Measurements from ENCODE around the gene PCYT2.

The PCYT2 gene

DNA sequence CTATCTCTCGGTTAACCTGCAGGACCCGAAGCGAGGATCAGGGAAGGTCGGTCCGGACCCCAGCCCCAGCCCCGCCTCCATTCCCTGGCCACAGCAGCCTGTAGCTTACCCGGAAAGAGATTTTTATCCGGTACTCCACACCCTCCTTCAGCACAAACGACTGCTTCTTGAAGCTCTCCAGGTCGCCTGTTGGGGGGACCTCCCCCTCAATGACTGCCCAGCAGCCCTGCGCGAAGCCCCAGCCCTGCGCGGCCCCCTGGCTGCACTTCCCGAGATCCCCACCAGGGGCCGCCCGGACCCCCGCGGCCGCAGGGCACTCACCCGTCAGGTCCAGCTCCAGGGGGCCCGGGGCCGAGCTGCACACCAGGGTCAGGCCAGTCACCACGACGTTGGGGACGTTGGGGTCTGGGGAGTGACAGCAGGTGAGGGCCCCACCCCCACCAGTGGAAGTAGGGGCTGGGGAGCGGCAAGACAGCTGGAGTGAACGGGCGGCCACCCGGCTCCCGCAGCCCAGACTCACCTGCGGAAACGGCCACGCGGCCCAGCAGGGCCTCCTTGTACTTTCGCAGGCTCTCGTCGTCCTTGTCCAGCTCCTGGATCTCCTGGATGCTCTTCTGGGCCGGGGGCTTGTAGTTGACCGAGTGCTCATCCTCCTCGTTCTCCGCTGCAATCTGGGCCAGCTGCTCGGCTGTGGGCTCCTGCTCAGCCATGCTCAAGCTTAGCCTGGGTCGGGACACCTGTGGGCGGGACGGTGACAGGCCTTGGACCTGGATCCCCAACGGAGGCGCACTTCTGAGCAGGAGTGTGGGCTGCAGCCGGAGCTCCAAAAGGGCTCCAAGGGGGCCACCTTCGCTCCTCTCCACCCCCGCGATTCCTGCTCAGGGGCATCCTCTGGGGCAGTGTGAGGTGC, 41.7 kb downstream of the PCYT2 start:
- no peak for DNase-seq

DNA sequence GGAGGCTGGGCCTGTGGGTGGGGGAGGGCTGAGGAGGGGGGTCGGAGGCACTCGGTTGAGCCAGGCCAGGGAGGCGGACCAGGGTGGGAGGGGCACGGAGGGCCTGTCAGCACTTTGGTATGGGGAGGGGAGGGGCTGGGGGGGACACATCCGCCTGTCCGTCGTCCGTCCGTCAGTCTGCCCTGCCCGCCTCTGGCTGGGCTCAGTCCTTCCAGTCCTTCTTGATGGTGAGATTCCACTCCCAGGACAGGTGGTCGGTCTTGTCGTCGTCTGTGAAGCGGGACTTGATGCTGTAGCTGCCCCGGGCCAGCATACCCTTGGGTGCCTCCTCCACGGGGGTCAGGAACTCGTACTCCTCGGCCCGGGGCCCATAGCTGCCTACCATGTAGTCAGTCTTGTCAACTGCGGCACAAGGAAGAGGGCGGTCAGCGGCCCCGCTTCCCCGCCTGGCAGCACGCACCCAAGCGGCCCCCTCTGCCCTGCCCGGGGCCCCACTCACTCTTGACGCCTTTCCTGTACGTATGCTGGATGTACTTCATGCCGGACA, 42.5 kb downstream of the PCYT2 start:
- no peak for DNase-seq

DNA sequence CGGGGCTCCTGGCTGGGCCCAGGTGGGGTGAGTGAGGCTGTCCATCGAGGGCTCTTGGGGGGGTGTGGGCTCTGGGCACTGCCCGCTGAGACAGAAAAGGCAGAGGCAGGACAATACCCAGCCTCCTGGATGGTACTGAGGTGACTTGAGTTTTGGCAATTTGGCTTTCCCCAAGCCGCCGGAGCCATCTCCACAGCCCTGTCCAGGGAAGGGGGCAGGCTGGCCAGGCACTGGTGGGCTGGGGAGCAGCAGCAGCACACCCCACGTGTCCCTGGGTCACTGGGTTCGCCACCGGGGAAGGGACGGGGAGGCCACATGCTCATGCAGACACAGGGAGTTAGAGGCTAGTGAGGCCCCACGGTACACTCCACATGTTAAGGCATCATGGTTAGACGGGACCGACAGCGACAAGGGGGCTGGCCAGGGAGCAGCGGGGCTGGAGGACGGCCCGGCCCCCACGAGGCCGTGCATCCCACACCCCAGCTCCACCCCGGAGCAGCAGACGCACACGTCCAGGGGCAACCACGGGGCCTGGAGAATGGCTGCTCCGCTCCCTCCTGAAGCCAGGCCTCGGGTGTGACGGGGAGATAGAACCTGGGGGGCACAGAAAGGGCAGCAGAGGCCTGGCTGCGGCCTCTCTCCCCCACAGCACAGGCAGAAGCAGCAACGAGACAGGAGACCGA, 43.1 kb downstream of the PCYT2 start:
- no peak for DNase-seq

DNA sequence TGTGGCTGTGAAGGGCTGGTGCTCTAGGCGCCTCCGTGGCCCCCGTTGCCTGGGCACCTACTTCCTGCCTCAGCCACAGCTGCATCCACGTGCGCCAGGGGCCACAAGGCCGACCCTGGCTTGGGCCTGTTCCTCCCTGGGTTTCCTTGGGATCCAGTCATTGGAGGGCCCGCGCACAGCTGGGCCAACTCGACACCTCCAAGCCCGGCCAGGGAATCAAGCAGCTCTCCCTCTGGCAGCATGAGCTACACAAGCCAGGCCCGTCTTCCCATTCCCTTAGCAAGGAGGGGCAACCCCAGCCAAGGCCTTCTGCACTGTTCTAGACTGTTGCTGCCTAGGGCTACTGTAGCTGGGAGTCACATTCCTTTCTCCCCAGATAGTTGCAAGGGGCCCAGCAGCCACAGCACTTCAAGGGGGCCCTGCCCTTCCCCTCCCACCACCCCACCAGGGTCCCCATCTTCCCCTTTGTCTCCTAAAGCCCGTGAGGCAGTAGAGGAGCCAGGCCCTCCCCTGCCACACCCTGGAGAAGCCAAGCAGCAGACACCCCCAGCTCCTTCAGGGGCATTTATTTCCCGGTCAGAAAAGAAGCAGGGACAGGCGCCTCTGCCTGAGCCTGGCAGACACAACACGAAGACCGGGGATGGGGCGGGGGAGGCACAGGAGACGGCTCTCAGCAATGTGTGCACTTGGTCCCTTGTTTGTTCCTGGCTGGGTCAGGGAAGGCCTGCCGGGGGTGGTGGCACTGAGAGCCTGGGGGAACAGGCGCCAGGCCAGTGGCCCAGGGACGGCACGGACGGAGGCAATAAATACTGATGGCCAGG, 43.8 kb downstream of the PCYT2 start:
- DNase-seq: peak; percentile 42

DNA sequence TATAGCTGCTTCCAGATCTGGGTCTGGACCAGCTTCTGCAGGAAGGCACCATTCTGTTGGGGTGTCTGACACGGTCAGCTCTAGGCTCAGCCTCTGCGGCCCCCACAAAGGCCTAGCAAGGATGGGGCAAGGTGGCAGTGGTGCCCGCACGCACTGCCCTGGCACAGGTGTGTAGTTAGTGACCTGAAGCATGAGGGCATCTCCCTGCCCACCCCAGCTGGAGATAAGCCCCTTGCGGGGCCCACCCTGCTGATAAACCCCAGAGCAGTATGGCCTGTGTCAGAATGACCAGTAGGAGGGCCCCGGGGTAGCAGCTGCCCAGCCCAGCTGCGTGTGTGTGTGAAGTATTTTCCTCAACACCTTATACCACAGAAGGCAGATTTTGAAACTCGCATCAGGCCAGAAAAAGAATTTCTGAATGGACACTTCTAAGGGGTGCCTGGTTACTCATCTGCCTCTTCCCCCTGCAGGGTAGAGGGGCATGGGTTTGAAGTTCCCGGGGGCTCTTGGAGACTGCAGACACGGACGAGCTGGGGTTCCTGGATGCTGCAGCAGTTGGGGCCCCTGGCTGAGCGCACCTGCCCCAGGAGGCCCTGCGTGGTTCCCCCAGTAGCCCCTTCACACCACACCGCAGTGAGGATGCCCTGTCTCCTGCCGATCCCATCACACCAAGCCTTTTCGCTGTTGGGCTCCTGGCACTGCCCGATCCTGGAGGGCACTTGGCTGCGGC, 44.6 kb downstream of the PCYT2 start:
- DNase-seq: no peak

DNA sequence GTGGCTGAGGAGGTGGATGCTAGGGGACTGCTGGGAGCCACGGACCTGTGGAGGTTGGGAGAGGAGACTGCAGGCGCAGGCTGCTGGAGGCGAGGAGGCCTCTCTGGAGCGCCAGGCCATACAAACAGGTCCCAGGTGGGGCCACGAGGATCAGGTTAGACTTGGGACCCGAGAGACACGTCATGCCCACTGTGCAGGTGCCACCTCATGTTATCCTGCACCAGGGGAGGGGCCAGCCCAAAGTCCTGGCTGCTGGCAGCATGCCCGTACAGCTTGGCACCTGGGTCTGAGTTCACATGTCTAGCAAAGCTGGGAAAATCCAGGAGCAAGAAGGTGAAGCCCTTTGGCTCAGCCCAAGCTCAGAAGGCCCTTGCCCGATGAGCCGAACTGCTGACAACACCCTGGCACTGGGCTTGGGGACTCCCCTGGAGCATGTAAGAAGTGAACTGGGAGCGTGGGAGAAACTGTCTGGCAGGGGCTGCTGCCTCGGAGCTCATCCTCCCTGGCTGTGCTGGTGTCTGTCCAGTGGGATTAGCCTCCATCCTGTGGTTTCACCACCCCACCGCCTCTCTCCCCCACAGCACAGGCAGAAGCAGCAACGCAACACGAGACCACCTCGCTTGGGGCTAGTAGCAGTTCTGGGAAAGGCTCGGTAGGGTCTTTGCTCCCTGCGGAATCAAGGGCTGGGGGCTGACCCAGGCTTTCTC, 45.3 kb downstream of the PCYT2 start:
- no peak for DNase-seq

DNA sequence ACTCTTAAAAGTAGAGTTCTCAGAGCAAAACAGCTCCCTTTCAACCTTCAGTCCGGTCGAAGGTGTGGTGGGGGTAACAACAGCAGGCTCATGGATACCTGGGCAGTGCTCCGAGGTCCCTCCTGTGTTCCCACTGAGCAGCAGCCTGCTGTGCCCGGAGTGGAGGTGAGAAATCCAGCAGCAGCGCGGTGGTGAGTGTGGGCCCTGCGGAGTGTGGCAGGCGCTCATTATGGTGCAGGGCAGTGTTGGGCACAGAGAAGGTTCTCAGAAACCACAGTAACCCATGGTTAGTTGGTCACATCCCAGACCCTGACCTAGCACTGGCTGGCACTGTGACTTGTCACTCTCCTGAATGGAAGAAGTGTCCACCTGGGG, 45.9 kb downstream of the PCYT2 start:
- no peak for DNase-seq

DNA sequence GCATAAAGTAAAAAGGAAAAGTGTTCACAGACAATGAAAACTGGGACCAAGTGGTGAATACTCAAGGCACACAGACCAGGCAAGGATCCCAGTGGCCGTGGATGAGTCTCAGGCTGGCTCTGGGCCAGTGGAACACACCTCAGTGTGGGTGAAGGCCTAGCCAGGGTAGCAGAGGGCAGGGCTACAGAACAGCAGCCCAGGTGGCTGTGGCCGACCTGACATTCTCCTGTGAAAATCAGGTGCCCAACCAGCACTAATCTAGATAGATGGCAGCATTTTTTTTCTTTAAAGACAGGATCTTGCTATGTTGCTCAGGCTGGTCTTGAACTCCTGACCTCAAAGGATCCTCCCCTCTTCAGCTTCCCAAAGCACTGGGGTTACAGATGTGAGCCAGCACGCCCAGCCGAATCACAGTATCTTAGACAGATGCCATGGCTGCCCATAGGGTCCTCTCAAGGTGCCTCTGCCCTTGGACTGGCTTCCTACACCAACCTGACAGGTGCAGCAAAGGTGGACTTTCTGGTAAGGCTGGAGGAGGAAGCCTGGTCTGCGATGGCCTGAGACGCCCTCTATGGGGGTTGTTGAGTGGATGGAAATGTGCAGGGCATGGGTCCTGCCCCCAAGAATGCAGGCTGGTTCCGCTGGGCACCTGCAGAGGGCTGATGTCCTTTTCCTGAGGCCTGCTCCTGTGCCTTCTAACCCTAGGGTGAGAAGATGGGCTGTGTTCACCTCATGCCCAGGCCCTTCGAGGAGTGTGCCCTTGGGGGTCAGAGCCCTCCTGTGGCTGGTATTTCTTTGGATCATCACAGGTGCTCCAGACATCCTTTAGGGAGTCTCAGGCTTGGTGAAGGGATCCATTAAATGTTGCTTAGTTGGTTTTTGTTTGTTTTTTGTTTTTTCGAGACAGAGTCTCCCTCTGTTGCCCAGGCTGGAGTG, 47.1 kb downstream of the PCYT2 start:
- DNase-seq: no peak

DNA sequence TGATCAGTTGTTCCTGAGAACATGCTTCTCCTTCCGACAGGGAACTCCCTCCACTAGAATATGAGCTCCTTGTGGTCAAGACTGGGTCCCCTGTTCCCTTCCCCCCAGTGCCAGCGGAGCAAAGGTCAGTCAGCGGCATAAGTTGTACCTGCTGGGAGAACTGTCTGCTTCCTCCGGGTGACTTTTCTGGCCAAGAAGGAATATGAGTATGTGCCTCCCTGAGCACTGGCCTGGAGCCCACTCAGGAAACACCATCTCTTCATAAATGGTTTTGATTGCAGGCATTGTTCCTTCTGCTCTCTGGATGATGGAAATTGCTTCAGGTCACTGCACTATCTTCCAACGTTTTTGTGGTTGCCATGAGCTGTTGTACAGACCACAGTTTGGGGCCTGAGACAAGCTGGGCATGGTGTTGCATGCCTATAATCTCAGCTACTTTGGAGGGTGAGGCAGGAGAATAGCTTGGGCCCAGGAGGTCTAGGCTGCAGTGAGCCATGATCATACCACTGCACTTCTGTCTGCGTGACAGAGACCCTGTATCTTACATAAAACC, 48.0 kb downstream of the PCYT2 start:
- no peak for DNase-seq

DNA sequence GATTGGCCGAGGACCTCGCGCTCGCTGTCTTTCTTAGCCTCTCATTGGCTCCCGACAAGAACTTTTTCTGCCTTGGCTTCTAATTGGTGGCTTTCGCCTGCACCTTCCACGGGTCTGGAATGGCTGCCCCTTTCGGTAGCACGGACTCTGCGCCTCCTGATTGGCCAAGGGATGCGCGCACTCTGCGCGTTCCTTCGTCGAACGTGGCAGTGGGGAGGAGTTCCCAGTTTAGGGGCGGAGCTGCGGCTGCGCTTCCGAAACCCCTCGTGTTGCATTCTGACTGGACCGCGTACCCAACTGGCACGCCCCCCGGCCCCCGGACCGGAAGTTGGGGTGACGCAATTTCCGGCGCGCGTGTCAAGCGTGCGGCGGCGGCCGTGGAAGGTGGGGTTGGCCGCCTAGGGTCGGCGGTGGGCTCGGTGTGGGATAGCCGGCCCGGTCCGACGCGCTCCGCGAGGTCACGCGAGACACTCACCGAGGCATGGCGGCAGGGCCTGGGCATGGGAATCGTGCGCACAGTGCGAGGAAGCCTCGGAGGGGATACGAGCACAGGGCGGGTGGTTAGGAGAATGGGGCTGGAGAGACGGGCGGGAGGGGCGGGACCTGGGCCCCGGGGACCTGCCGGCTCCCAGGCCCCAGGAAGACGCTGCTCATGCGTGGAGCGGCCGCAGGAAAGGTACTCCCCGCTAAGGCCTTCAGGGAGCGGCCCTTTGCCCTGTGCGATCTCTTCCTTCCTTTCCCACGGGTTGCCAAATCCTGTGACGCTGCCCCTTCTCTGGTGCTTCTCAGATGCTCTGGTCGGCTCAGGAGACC, 50.2 kb downstream of the PCYT2 start:
- peak; percentile 100 for DNase-seq

DNA sequence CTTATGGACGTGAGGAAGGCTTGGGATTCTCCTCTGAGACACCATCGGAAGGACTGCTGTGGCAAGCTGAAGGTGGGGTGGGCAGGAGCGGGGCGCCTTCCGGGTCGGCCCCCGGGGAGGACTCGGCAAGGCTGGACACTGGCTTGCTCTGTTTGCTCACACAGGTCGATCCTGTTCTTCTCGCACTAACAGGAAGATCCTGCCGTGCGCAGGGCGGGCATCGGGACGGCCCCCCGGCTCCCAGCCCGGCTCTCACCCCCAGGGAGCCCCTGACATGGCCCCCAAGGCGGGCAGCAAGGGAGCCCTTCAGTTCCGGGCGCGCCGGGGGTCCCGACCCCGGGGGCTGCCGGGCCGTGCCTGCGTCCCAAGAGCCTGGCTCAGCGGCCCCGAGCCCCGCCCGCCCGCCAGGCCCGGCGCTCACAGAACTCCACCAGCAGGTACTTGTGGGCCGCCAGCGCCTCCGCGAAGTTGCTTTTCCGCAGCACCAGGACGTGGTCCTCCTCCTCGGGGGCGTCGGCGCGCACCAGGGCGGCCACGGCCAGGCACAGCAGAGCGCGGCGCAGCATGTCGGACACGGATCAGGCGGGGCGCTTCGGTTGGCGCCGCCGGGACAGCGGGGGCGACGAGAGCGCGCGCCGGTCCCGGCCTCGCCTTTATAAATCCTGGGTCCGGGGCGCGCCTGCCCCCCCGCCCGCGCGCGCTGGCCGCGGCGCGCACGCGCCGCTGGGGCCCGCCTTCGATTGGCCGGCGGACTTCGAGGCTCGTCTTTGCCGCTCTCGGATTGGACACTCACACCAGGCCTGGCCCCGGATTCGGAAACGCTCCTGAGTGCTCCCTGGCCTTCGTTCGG, 51.1 kb downstream of the PCYT2 start, which contains the start of gene P4HB:
Gene P4HB (minus strand): TSS at position 630 of the 850 bp plus-strand sequence. CDS start 64 bp downstream, at position 566.
- no peak for DNase-seq

DNA sequence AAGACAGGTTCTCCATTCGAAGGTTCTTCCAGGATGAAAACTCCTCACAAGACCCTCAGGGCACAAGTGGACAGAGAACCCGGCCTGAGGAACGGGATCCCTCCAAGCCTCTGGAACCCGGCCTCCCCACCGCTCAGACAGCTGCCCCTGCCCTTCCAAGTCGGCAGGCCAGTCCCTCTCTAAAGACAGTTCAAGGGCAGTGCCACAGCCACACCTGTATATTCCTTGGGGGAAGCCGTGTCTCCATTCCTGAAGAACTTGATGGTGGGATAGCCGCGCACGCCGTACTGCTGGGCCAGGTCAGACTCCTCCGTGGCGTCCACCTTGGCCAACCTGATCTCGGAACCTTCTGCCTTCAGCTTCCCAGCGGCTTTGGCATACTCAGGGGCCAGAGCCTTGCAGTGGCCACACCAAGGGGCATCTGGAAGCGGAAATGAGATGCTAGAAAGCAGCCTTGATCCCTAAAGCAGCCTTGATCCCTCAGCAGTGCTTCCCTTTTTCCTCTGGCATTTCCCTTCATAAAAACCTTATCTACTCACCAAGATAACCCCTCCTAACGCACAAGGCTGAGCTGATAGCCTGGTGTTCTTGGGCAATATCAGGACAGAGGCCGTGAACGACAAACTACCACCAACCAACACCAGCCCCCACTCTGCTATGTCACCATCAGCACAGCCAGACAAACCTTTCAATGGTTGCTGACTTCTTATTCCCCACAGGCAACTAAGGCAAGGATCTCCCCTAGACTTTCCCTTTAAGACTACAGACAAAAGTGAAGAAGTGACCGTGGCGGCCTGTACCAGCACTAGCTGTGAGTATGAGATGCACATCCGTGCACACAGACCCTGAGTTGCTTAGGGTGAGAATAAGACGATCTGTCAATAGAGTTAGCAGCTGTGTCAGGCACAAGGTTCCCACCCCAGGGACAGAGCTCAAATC, 52.0 kb downstream of the PCYT2 start:
- peak; percentile 68 for DNase-seq

DNA sequence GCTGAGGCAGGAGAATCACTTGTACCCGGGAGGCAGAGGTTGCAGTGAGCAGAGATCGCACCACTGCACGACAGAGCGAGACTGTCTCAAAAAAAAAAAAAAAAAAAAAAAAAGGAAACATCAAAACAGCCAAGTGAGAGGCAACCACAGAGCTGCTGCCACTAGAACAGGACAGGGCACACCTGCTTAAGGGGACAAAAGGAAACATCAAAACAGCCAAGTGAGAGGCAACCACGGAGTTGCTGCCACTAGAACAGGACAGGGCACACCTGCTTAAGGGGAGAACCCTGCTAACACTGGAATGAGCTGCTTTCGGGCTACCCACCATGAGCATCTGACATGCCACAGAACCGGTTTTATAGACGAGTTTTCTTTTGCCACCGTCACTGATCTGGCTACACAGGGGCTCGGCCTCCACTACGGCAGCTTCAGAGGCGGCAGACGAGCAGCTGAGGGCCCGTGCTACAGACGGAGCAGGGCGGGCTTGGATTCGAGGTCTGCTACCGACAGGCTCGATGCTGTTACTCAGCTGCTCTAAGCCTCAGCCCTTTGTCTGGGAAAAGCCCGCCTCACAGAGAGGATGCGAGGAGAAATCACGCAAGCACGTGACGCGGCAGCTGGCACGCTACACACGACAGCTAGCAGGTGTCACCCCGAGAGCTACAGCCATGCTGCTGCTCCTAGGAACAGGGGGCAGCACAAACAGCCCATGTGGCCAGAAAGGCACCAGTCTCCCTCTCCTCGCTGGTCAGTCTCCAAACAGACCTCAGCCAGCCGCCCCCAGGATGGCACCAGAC, 52.8 kb downstream of the PCYT2 start:
- DNase-seq: no peak

DNA sequence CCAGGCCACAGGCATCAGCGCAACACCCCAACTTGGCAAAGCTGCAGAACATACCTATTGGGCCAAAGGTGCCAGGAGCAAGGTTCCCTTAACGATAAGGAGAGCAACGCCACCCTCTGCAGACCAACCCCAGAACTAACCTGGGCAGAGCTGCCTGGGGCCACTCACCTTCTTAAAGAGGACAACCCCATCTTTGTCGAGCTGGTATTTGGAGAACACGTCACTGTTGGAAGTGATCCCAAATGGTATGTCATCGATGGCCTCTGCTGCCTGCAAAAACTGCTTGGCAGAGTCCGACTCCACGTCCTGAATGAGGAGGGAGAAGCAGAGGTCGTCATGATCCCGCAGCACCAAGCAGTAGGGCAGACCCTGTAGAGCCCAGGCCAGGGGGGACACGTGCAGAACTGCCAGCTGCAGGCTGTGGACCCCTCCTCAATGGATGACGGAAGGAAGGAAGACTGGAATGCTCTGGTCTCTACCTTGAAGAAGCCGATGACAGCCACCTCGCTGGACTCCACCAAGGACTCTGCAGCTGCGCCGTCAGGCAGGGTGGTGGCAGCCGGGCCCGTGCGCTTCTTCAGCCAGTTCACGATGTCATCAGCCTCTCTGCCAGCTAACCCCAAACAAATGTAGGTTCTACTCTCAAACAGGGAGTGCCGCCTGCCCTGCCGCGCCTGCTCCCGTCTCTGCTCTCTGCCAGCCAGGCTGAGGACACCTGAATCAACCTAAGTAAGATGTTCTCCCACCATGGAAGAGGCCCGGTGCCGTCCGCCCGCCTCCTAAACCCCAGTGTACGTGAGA, 56.0 kb downstream of the PCYT2 start:
- DNase-seq: no peak

DNA sequence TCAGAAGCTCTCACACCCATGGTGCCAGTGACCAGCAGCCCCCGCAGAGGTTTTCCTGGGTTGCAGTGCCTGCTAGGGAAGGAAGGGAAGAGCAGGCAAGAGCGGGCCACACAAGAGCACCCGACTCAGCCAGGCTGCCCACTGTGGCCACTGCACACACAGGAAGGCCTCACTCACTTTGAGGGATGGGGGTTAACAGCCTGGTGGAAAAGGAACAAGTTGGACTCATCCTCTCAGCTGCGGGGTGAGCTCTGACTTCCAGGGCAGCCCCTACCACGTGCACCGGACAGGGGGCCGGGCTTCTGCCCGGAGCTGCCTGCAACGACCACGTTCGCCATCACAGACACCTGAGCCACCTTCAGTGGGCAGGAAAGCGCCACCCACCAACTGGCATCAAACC, 59.0 kb downstream of the PCYT2 start:
- no peak for DNase-seq
